Ecto neural progenitor cell (in vitro differentiated cells): ENCODE data around the gene LCN2.

ENCODE experiments used
- DNase-seq: peaks from one replicate; pipeline ENCODE4 v3.0.0-alpha.2; 2018; ENCODE audit warnings: low spot score

Gene LCN2

GRCh38 chr9:128201441-128202369, 52.5 kb downstream of the LCN2 start:
- DNase-seq = no peak

DNA sequence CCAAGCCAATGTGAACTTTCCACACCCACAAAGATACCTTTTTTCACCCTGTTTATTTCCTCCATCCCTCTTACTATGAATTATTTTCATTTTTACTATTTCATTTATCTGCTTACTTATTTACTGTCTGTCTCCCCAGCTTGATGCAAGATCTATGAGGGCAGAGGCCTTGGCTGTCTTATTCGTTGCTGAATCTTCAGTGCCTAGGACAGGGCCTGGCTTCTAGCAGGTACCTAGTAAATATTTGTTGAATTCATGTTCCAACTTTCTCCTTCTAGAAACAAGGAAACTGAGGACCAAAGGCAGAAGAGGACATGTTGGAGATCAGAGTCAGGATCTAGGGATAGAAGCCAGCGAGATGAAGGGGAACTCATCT, 53.4 kb downstream of the LCN2 start:
- no peak for DNase-seq
